Right lobe of liver (tissue), 6 donors: ENCODE data around the gene GYG1. TPM values are rescaled to one million over a fixed set of nuclear protein-coding genes. Genes with fewer than 3 reads are reported as not detected.

Source experiments
- ATAC-seq, 4 donors: fragments of 200-7000 bp; cut with Tn5 transposase; one replicate each; pipeline ENCODE4 v1.9.1; 2020; ENCODE audit warnings: mild to moderate bottlenecking in 4 of 4, moderate library complexity in 4 of 4
- DNase-seq, 3 donors: peaks; one replicate each; pipeline ENCODE4 v3.0.0-alpha.2; 2020
- H3K27ac ChIP-seq, 3 donors: fragments of 200-600 bp; one replicate each; pipeline ENCODE4 v1.8.0; 2022
- H3K27me3 ChIP-seq, 2 donors: fragments of 200-600 bp; one replicate each; pipeline ENCODE4 v1.8.0; 2022
- H3K36me3 ChIP-seq, 4 donors: fragments of 200-600 bp; sonication (generic) in 1 of 4; one replicate each; pipeline versions ENCODE4 v1.5.1 to v1.8.0; 2017 to 2022; ENCODE audit warnings: control low read depth in 1 of 4
- H3K4me1 ChIP-seq, 4 donors: fragments of 200-600 bp; sonication (generic) in 1 of 4; one replicate each; pipeline versions ENCODE4 v1.5.1 to v1.8.0; 2017 to 2022; ENCODE audit warnings: control low read depth in 1 of 4
- H3K4me3 ChIP-seq, 3 donors: fragments of 200-600 bp; one replicate each; pipeline ENCODE4 v1.8.0; 2022
- H3K9me3 ChIP-seq, 4 donors: fragments of 200-600 bp; sonication (generic) in 1 of 4; one replicate each; pipeline versions ENCODE4 v1.5.1 to v1.8.0; 2017 to 2022; ENCODE audit warnings: control low read depth in 1 of 4
- CTCF ChIP-seq, 4 donors: fragments of 200-600 bp in 3 of 4; fragments of 450-650 bp in 1 of 4; IDR thresholded peaks; one replicate each; pipeline versions ENCODE4 v1.5.1 to v1.8.0; 2016 to 2022; ENCODE audit warnings: antibody characterized with exemption in 4 of 4, mild to moderate bottlenecking in 2 of 4
- POLR2A ChIP-seq: fragments of 450-650 bp; IDR thresholded peaks from one replicate; pipeline ENCODE4 v1.6.1; 2017; ENCODE audit warnings: antibody characterized with exemption, mild to moderate bottlenecking
- WGBS: methylation state at CpG from one replicate; pipeline ENCODE4 v1.1.6; 2018; ENCODE audit warnings: low coverage, low lambda C conversion rate; ENCODE audit not compliant: insufficient coverage; ENCODE audit errors: missing lambda C conversion rate; 5-methylcytosine and 5-hydroxymethylcytosine counted together
- intact Hi-C, 2 donors: fragments of 100-400 bp; cut with DNase I; formaldehyde crosslinking; loops; one replicate each; pipeline versions ENCODE4 v1.11.2 to v1.14.1; 2022
- total RNA-seq, 6 experiments: library from RNA; depleted of rRNA in 2 of 6; stranded (reverse); fragments of >200 nt in 2 of 6; fragmentation: NEBNext Ultra II Directional in 3 of 6; extraction: Animal tissue kit (Norgen Biotek cat#: 25700) in 3 of 6; gene quantifications; one replicate each; pipeline versions ENCODE4 v1.1.0 to v1.2.4, GENCODE V29; 2016 to 2023
- donor health status: DM: no; HTN: yes; CAD: no.
- donor health status: DM: no; HTN: no; CAD: no.
- donor health status: DM: no; HTN: no; CAD: no.
- donor health status: DM: no; HTN: yes; CAD: no.
- donor health status: DM: no; HTN: yes; CAD: no.

GYG1 gene
- total RNA-seq, 6 experiments from 2014 or later: 6.6 to 16.3 (median 10.3) TPM

DNA sequence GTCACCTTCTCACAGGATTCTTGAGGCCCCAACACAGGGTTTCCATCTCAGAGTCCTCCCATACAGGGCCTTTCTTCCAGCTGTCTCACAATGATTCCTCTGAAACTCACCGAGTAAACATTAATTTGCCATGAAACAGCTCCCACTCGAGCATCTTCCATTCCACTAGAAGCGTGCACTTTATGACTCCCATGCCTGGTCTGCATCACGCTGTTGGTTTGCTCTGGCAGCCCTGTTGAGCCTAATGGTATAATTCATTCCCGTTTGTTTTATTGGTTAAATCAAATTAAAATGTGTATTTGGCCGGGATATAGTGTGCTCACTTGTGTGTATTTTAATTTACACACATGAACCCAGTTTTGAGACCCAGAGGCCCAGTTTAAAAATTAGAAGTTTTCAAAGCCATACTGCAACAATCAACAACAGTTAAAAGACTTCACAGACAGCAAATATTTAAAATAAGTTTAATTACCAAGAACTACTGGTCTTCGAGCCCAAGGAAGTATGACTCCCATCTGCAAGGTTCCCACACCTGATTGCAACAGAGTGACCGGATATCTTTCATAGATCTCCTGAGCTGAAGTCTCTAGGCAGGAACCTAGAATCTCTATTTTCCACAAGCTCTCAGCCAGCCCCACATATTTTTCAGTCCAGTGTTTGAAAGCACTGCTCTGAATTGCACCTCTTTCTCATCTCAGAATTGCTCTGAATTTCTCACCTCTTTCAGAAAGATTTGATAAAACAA is 42.3 kb upstream of the GYG1 start:
- Histone ChIP-seq H3K4me3 (no peak overlapping the region), H3K27me3 (no peaks in the 10 kb centered on the region), H3K4me1 (no peaks in the 10 kb centered on the region), H3K36me3 (no peaks in the 10 kb centered on the region), H3K27ac (no peak overlapping the region), H3K9me3 (no peaks in the 10 kb centered on the region)
- DNase-seq (no peak), ATAC-seq (no peak)
- TF ChIP-seq CTCF (IDR thresholded peaks at IDR 0.05) (no peak), POLR2A (no peak)
- 75% methylated on average over 8 of the region's 8 CpGs for WGBS
- intact Hi-C loops: loop anchor here in 1 of 2 donors (5.0 kb wide), 1 partner anchor 87 kb away; no protein-coding TSS in a partner anchor

DNA sequence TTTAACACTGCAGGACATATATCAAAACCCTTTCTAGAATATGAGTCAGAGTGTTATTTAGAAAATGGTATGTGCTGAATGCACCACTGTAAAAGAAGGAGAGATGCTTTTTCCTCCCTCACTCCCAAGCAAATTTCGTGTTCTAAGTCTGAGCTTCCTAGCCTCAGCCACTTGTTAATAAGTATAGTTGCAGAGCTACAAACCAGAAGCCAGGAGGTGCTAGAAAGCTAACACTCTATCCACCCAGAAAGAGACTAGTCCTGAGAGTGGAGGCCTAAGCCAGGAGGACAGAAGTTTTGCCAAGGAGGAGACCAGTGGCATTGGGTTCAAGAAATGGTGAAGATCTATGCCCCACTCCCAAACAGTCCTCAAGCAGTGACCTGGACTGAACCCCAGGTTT is 40.5 kb upstream of the GYG1 start:
- intact Hi-C loops: no loop called here
- no peaks in the 10 kb centered on the region for H3K9me3 ChIP-seq
- peak overlapping the region in 1 of 3 donors; percentile 10 for H3K27ac ChIP-seq
- H3K36me3 ChIP-seq: no peaks in the 10 kb centered on the region
- H3K4me3 ChIP-seq: no peak overlapping the region
- 56% methylated on average over 1 of the region's 1 CpG for WGBS
- no peaks in the 10 kb centered on the region for H3K27me3 ChIP-seq
- TF ChIP-seq CTCF (IDR thresholded peaks at IDR 0.05) (peak in 2 of 4 donors; percentile 9 to 18), POLR2A (no peak)
- ATAC-seq (peak in 1 of 4 donors; percentile 35), DNase-seq (no peak)
- H3K4me1 ChIP-seq: no peaks in the 10 kb centered on the region

GRCh38 chr3:148951599-148952361 is 39.6 kb upstream of the GYG1 start:
- H3K27ac ChIP-seq: no peak overlapping the region
- WGBS: 55% methylated on average over 4 of the region's 4 CpGs
- no peaks in the 10 kb centered on the region for H3K27me3 ChIP-seq
- H3K4me1 ChIP-seq: no peaks in the 10 kb centered on the region
- H3K4me3 ChIP-seq: no peak overlapping the region
- intact Hi-C loops: no loop called here
- no peaks in the 10 kb centered on the region for H3K9me3 ChIP-seq
- TF ChIP-seq CTCF (IDR thresholded peaks at IDR 0.05) (no peak), POLR2A (no peak)
- DNase-seq (no peak), ATAC-seq (no peak)
- no peaks in the 10 kb centered on the region for H3K36me3 ChIP-seq

GRCh38 chr3:148953094-148953493 is 38.2 kb upstream of the GYG1 start:
- no peak for TF ChIP-seq CTCF (IDR thresholded peaks at IDR 0.05)
- no peak for TF ChIP-seq POLR2A

More at GRCh38 chr3:148953094-148953493, 38.2 kb upstream of the GYG1 start:
- no peak for ATAC-seq
- Histone ChIP-seq H3K4me3 (no peak overlapping the region), H3K4me1 (no peaks in the 10 kb centered on the region), H3K36me3 (no peaks in the 10 kb centered on the region), H3K27me3 (no peaks in the 10 kb centered on the region), H3K27ac (no peak overlapping the region), H3K9me3 (no peaks in the 10 kb centered on the region)
- intact Hi-C loops: no loop called here
- DNase-seq: no peak
